H54 (cell line): ENCODE results near the gene TIPRL.

Experiments used
- DNase-seq: peaks from one replicate; pipeline ENCODE4 v3.0.0; 2011; ENCODE audit warnings: low spot score, mixed read lengths; ENCODE audit not compliant: insufficient read length
- FAIRE-seq: peaks from 3 replicates; lab custom pipeline; 2011; peaks lifted over from hg19 to GRCh38; lab: Jason Lieb, UNC
- POLR2A ChIP-seq: IDR thresholded peaks from 2 replicates; pipeline ENCODE4 v1.6.1; 2011; ENCODE audit warnings: low read depth, mild to moderate bottlenecking, low read length

Gene TIPRL

GRCh38 chr1:168213349-168213748 lies 34.6 kb downstream of the TIPRL start:
- TF ChIP-seq POLR2A: no peak
- no peak for FAIRE-seq
- DNase-seq: no peak

GRCh38 chr1:168216171-168216570 lies 37.4 kb downstream of the TIPRL start:
- DNase-seq: no peak
- no peak for FAIRE-seq
- TF ChIP-seq POLR2A: no peak

GRCh38 chr1:168217664-168218063 lies 38.9 kb downstream of the TIPRL start:
- no peak for TF ChIP-seq POLR2A
- FAIRE-seq: no peak
- no peak for DNase-seq

- TF ChIP-seq POLR2A: no peak
- FAIRE-seq: no peak
- no peak for DNase-seq
These were observed 39.9 kb downstream of the TIPRL start for GRCh38 chr1:168218658-168219057.

- DNase-seq (no peak), FAIRE-seq (no peak)
- TF ChIP-seq POLR2A: no peak
These were observed 41.7 kb downstream of the TIPRL start for GRCh38 chr1:168220470-168220871.

GRCh38 chr1:168221275-168221674 lies 42.5 kb downstream of the TIPRL start:
- FAIRE-seq: no peak
- TF ChIP-seq POLR2A: no peak

GRCh38 chr1:168223261-168223660 lies 44.5 kb downstream of the TIPRL start:
- no peak for DNase-seq
- no peak for FAIRE-seq
- TF ChIP-seq POLR2A: no peak

More at GRCh38 chr1:168221275-168221674, 42.5 kb downstream of the TIPRL start:
- no peak for DNase-seq

GRCh38 chr1:168223681-168224540 lies 45.1 kb downstream of the TIPRL start:
- DNase-seq (no peak), FAIRE-seq (no peak)
- no peak for TF ChIP-seq POLR2A

GRCh38 chr1:168224991-168225390 lies 46.2 kb downstream of the TIPRL start:
- no peak for DNase-seq
- FAIRE-seq: no peak
- TF ChIP-seq POLR2A: no peak

GRCh38 chr1:168225476-168226190 lies 46.9 kb downstream of the TIPRL start, which contains the start of gene SFT2D2:
Gene SFT2D2 (plus strand): TSS chr1:168226004. CDS start chr1:168226080, 76 bp downstream.
- FAIRE-seq: no peak
- peak; percentile 86 for DNase-seq
- peak; percentile 90 for TF ChIP-seq POLR2A

GRCh38 chr1:168227620-168228019 lies 48.9 kb downstream of the TIPRL start:
- TF ChIP-seq POLR2A: no peak
- no peak for FAIRE-seq
- DNase-seq: no peak

- TF ChIP-seq POLR2A: no peak
- DNase-seq (no peak), FAIRE-seq (no peak)
These were observed 51.1 kb downstream of the TIPRL start for GRCh38 chr1:168229893-168230292.

GRCh38 chr1:168230709-168231108 lies 51.9 kb downstream of the TIPRL start:
- FAIRE-seq: no peak
- TF ChIP-seq POLR2A: no peak
- DNase-seq: no peak

- DNase-seq (peak; percentile 54), FAIRE-seq (no peak)
- no peak for TF ChIP-seq POLR2A
These were observed 56.2 kb downstream of the TIPRL start for GRCh38 chr1:168234846-168235547.

- FAIRE-seq: no peak
- TF ChIP-seq POLR2A: no peak
- no peak for DNase-seq
These were observed 56.8 kb downstream of the TIPRL start for GRCh38 chr1:168235548-168235885.
